Caco-2 (cell line): ENCODE results near the gene MCM8. TPM values are rescaled to one million over a fixed set of nuclear protein-coding genes. Genes with fewer than 3 reads are reported as not detected.

Experiments used
- BruUV-seq: library from RNA; stranded (reverse); fragments of 400-500 nt; replicated peaks from 2 replicates; lab custom pipeline; 2021; lab: Mats Ljungman, UMichigan
- CTCF ChIA-PET: fragments of 300-600 bp; sonication (Branson Sonifier 250); formaldehyde crosslinking; loops from one replicate; lab custom pipeline; 2022; ENCODE audit warnings: antibody characterized with exemption; lab: Charles Lee
- POLR2A ChIA-PET: fragments of 300-600 bp; sonication (Branson Sonifier 250); formaldehyde crosslinking; loops from one replicate; lab custom pipeline; 2022; ENCODE audit warnings: antibody characterized with exemption; lab: Charles Lee
- DNase-seq, 2 experiments: peaks; one replicate each; pipeline versions ENCODE4 v3.0.0 to v3.0.0-alpha.2; 2020 to 2022
- H3K27me3 ChIP-seq: replicated peaks from 2 replicates; pipeline ENCODE4 v1.6.0; 2011; ENCODE audit warnings: low read length; ENCODE audit not compliant: control insufficient read depth, insufficient read depth
- H3K36me3 ChIP-seq: 2 replicates; pipeline ENCODE4 v1.5.1; 2011; ENCODE audit warnings: low read length; ENCODE audit not compliant: control insufficient read depth, insufficient read depth
- H3K4me1 ChIP-seq: fragments of 250-450 bp; sonication (Bioruptor Pico); 2 replicates; pipeline ENCODE4 v1.5.1; 2020; ENCODE audit warnings: mild to moderate bottlenecking
- H3K4me3 ChIP-seq: 2 replicates; pipeline ENCODE4 v1.5.1; 2011; ENCODE audit warnings: low read depth, mild to moderate bottlenecking, control low read depth, low read length
- H3K9me3 ChIP-seq: fragments of 250-450 bp; sonication (Bioruptor Pico); 2 replicates; pipeline ENCODE4 v1.5.1; 2020; ENCODE audit warnings: mild to moderate bottlenecking, moderate library complexity
- H3K27ac Mint-ChIP-seq: one replicate; pipeline ENCODE4 v1.8.0; 2022; ENCODE audit warnings: mixed read lengths; ENCODE audit not compliant: unreplicated experiment
- H3K27me3 Mint-ChIP-seq: one replicate; pipeline ENCODE4 v1.8.0; 2022; ENCODE audit warnings: mixed read lengths; ENCODE audit not compliant: insufficient read depth, unreplicated experiment
- H3K36me3 Mint-ChIP-seq: one replicate; pipeline ENCODE4 v1.8.0; 2022; ENCODE audit warnings: mild to moderate bottlenecking, mixed read lengths; ENCODE audit not compliant: insufficient read depth, unreplicated experiment
- H3K4me1 Mint-ChIP-seq: one replicate; pipeline ENCODE4 v1.8.0; 2022; ENCODE audit warnings: low read depth, mixed read lengths; ENCODE audit not compliant: unreplicated experiment
- H3K4me3 Mint-ChIP-seq: one replicate; pipeline ENCODE4 v1.8.0; 2022; ENCODE audit warnings: mild to moderate bottlenecking, moderate library complexity, mixed read lengths; ENCODE audit not compliant: unreplicated experiment
- H3K9me3 Mint-ChIP-seq: one replicate; pipeline ENCODE4 v1.8.0; 2022; ENCODE audit warnings: mixed read lengths; ENCODE audit not compliant: unreplicated experiment
- CTCF ChIP-seq, 2 experiments: fragments of 200-600 bp in 1 of 2; IDR thresholded peaks; 1 replicate in 1 of 2; 2 replicates in 1 of 2; pipeline versions ENCODE4 v1.5.1 to v1.8.0; 2011 to 2022; ENCODE audit warnings: antibody characterized with exemption in 1 of 2, control low read depth in 1 of 2, inconsistent platforms in 1 of 2, low read depth in 1 of 2, low read length in 1 of 2, mild to moderate bottlenecking in 1 of 2, moderate library complexity in 1 of 2; ENCODE audit not compliant: insufficient read depth in 1 of 2, severe bottlenecking in 1 of 2, unreplicated experiment in 1 of 2
- intact Hi-C: fragments of 100-400 bp; cut with micrococcal nuclease; formaldehyde crosslinking; loops from one replicate; pipeline ENCODE4 v1.10.0; 2022; ENCODE audit not compliant: unreplicated experiment
- total RNA-seq: library from RNA; stranded (reverse); gene quantifications from 2 replicates; pipeline ENCODE4 v1.2.3, GENCODE V29; 2022

The MCM8 gene
- total RNA-seq, 1 experiment from 2014 or later, result 38.4 TPM

DNA sequence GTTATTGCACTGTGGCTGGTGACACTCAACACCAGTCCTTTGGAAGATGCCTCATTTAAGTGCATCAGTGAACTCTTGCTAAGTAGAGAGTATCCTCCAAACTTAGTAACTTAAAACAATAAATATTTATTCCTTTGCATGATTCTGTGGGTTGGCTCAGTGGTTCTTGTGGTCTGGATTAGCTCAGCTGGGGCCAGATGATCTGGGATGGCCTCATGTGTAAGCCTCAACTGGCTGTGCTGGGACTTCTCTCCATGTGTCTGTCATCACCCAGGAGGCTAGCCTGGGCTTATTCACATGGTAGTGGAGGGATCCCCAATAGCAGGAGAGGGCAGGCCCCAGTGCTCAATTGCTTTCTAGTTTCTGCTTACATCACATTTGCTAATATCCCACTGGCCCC, 95.1 kb downstream of the MCM8 start:
- intact Hi-C loops, result no loop called here
- H3K9me3 Mint-ChIP-seq, result no peaks in the 10 kb centered on the region
- no peak for TF ChIP-seq CTCF (IDR thresholded peaks at IDR 0.05; ENCODE audit: insufficient read depth in 1 of 2, low read depth in 1 of 2, low read length in 1 of 2, severe bottlenecking in 1 of 2, unreplicated experiment in 1 of 2)
- H3K4me1 Mint-ChIP-seq, result no peaks in the 10 kb centered on the region
- ChIA-PET POLR2A (no interaction called here), CTCF (no interaction called here)
- H3K27ac Mint-ChIP-seq, result no peak overlapping the region
- H3K9me3 ChIP-seq, result no peaks in the 10 kb centered on the region
- peaks cover 62% of the 10 kb centered on the region for H3K36me3 Mint-ChIP-seq
- H3K4me1 ChIP-seq, result no peaks in the 10 kb centered on the region
- H3K27me3 Mint-ChIP-seq, result no peaks in the 10 kb centered on the region
- DNase-seq, result no peak
- no TSS peak for BruUV-seq
- H3K4me3 Mint-ChIP-seq, result no peak overlapping the region
- H3K4me3 ChIP-seq, result no peak overlapping the region
- H3K27me3 ChIP-seq, result no peaks in the 10 kb centered on the region
- H3K36me3 ChIP-seq, result peaks cover 3% of the 10 kb centered on the region

DNA sequence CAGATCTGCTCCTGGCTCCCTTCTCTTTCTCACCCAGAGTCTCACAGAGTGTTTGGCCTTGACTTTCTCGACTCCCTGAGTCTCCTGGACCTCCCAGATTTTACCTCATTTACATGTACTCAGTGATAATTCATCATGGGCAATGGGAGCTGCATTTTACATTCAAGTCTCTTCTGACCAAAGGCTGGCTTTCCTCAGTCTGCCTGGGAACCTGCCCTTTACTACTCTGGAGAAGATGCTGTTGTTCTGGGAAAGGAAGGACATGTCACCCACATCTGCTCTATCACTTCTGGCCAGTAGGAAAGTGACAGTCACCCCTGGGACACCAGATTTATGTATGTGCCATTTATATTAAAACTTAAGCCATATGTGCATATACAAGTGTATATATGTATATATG, 96.0 kb downstream of the MCM8 start:
- no peaks in the 10 kb centered on the region for H3K27me3 Mint-ChIP-seq
- intact Hi-C loops, result no loop called here
- no TSS peak for BruUV-seq
- H3K9me3 ChIP-seq, result no peaks in the 10 kb centered on the region
- H3K36me3 Mint-ChIP-seq, result peaks cover 53% of the 10 kb centered on the region
- ChIA-PET CTCF (no interaction called here), POLR2A (no interaction called here)
- H3K4me3 ChIP-seq, result no peak overlapping the region
- peaks cover 3% of the 10 kb centered on the region; the same call in 1 of the 2 replicates for H3K36me3 ChIP-seq
- no peak overlapping the region for H3K27ac Mint-ChIP-seq
- no peak for TF ChIP-seq CTCF (IDR thresholded peaks at IDR 0.05; ENCODE audit: insufficient read depth in 1 of 2, low read depth in 1 of 2, low read length in 1 of 2, severe bottlenecking in 1 of 2, unreplicated experiment in 1 of 2)
- no peaks in the 10 kb centered on the region for H3K9me3 Mint-ChIP-seq
- H3K4me1 Mint-ChIP-seq, result no peaks in the 10 kb centered on the region
- no peak for DNase-seq
- no peaks in the 10 kb centered on the region for H3K27me3 ChIP-seq
- H3K4me3 Mint-ChIP-seq, result no peak overlapping the region
- H3K4me1 ChIP-seq, result 0 out of 2 replicates have a peak, but pooled peaks cover 5% of the 10 kb centered on the region

GRCh38 chr20:6048391-6048790, 97.9 kb downstream of the MCM8 start:
- Histone ChIP-seq H3K27me3 (no peaks in the 10 kb centered on the region), H3K4me3 (no peak overlapping the region), H3K36me3 (peaks cover 3% of the 10 kb centered on the region; the same call in 1 of the 2 replicates), H3K4me1 (peaks cover 16% of the 10 kb centered on the region), H3K9me3 (no peaks in the 10 kb centered on the region)
- H3K36me3 Mint-ChIP-seq, result peaks cover 34% of the 10 kb centered on the region
- TF ChIP-seq CTCF (IDR thresholded peaks at IDR 0.05; ENCODE audit: insufficient read depth in 1 of 2, low read depth in 1 of 2, low read length in 1 of 2, severe bottlenecking in 1 of 2, unreplicated experiment in 1 of 2), result no peak
- no peak for DNase-seq
- H3K27me3 Mint-ChIP-seq, result no peaks in the 10 kb centered on the region
- peaks cover 7% of the 10 kb centered on the region for H3K4me1 Mint-ChIP-seq
- ChIA-PET POLR2A (no interaction called here), CTCF (no interaction called here)
- intact Hi-C loops, result no loop called here
- H3K27ac Mint-ChIP-seq, result no peak overlapping the region
- H3K9me3 Mint-ChIP-seq, result no peaks in the 10 kb centered on the region
- H3K4me3 Mint-ChIP-seq, result no peak overlapping the region
- BruUV-seq, result no TSS peak

Other genes starting within 250 kb of the MCM8 start
- 4.8 and 5.4 TPM in 2 replicates for gene SHLD1, start 200.3 kb upstream of the MCM8 start, total RNA-seq
- 0.79 and 0.86 TPM in 2 replicates for gene CHGB, start 39.1 kb upstream of the MCM8 start, total RNA-seq
- gene TRMT6, start 119 bp upstream of the MCM8 start, total RNA-seq, result 30.0 and 35.5 TPM in 2 replicates
- 82.3 and 94.6 TPM in 2 replicates for gene CRLS1, start 55.5 kb downstream of the MCM8 start, total RNA-seq
- gene LRRN4, start 103.4 kb downstream of the MCM8 start, total RNA-seq, result 17.9 and 19.6 TPM in 2 replicates
- 30.1 and 34.7 TPM in 2 replicates for gene FERMT1, start 172.4 kb downstream of the MCM8 start, total RNA-seq